HepG2 (cell line): ENCODE measurements around the gene KIAA1191. TPM values are rescaled to one million over a fixed set of nuclear protein-coding genes. Genes with fewer than 3 reads are reported as not detected.
A peak's percentile ranks its signal among the peaks of the same experiment; 100 is the strongest.

ENCODE experiments used
- ESRRA ChIP-seq: sonication (generic); formaldehyde crosslinking; IDR thresholded peaks from 2 replicates; pipeline ENCODE4 v1.5.1; 2020; ENCODE audit warnings: mild to moderate bottlenecking, low read depth, missing genetic modification reagents
- ETV6 ChIP-seq: sonication (generic); formaldehyde crosslinking; conservative IDR thresholded peaks from 2 replicates; pipeline ENCODE4 v1.4.0; 2020; ENCODE audit warnings: missing genetic modification reagents
- HNF4A ChIP-seq: sonication (generic); formaldehyde crosslinking; IDR thresholded peaks from 2 replicates; pipeline ENCODE4 v1.4.0; 2020; ENCODE audit warnings: missing genetic modification reagents
- IRX3 ChIP-seq: sonication (generic); formaldehyde crosslinking; IDR thresholded peaks from 2 replicates; pipeline ENCODE4 v1.8.1; 2023; ENCODE audit warnings: mild to moderate bottlenecking, low read depth, missing genetic modification reagents, borderline replicate concordance
- JUNB ChIP-seq: sonication (generic); formaldehyde crosslinking; IDR thresholded peaks from 2 replicates; pipeline ENCODE4 v1.8.0; 2022; ENCODE audit warnings: missing genetic modification reagents, mild to moderate bottlenecking, borderline replicate concordance
- MBNL3 ChIP-seq: fragments of 250-450 bp; sonication (Bioruptor Pico); conservative IDR thresholded peaks from 2 replicates; pipeline ENCODE4 v1.8.0; 2022; ENCODE audit warnings: mild to moderate bottlenecking, inconsistent platforms
- MXD4 ChIP-seq: IDR thresholded peaks from 2 replicates; pipeline ENCODE4 v1.6.1; 2016; ENCODE audit warnings: mild to moderate bottlenecking, missing biosample characterization, missing genetic modification reagents
- NR2C2 ChIP-seq: sonication (generic); formaldehyde crosslinking; IDR thresholded peaks from 2 replicates; pipeline ENCODE4 v1.4.0; 2020; ENCODE audit warnings: missing genetic modification reagents, mild to moderate bottlenecking, moderate library complexity, borderline replicate concordance
- RFX1 ChIP-seq: fragments of 450-650 bp; IDR thresholded peaks from 2 replicates; pipeline ENCODE4 v1.6.1; 2017
- SAP130 ChIP-seq: IDR thresholded peaks from 2 replicates; pipeline ENCODE4 v1.6.1; 2016; ENCODE audit warnings: low read depth
- THAP11 ChIP-seq: IDR thresholded peaks from 2 replicates; pipeline ENCODE4 v1.6.1; 2016; ENCODE audit warnings: missing biosample characterization, missing genetic modification reagents
- WIZ ChIP-seq: sonication (generic); formaldehyde crosslinking; IDR thresholded peaks from 2 replicates; pipeline ENCODE4 v1.5.1; 2020; ENCODE audit warnings: mild to moderate bottlenecking, missing genetic modification reagents
- ZC3H4 ChIP-seq: sonication (generic); formaldehyde crosslinking; IDR thresholded peaks from 2 replicates; pipeline ENCODE4 v1.4.0; 2020; ENCODE audit warnings: missing genetic modification reagents, borderline replicate concordance
- ZFP36L2 ChIP-seq: sonication (generic); formaldehyde crosslinking; IDR thresholded peaks from 2 replicates; pipeline ENCODE4 v1.4.0; 2020; ENCODE audit warnings: missing genetic modification reagents
- ZFP82 ChIP-seq: sonication (generic); formaldehyde crosslinking; IDR thresholded peaks from 2 replicates; pipeline ENCODE4 v1.5.1; 2020; ENCODE audit warnings: mild to moderate bottlenecking, missing genetic modification reagents, borderline replicate concordance
- ZNF260 ChIP-seq: sonication (generic); formaldehyde crosslinking; IDR thresholded peaks from 2 replicates; pipeline ENCODE4 v1.4.0; 2020; ENCODE audit warnings: missing genetic modification reagents, low read depth, mild to moderate bottlenecking, borderline replicate concordance
- ZNF335 ChIP-seq: sonication (generic); formaldehyde crosslinking; IDR thresholded peaks from 2 replicates; pipeline ENCODE4 v1.4.0; 2020; ENCODE audit warnings: missing genetic modification reagents
- polyA plus RNA-seq, 8 experiments: library from polyadenylated mRNA; depleted of rRNA in 3 of 8; stranded (reverse) in 7 of 8; unstranded in 1 of 8; fragments of >200 nt; fragmentation: Illumina TruSeq in 4 of 8; extraction: Trizol in 4 of 8; gene quantifications; 2 replicates each; pipeline versions ENCODE4 v1.2.1 to v1.2.3, GENCODE V29; 2011 to 2016; ENCODE audit warnings: low read depth in 4 of 8, missing spikeins in 1 of 8, mixed read lengths in 1 of 8; ENCODE audit not compliant: insufficient read depth in 1 of 8
- total RNA-seq, 5 experiments: library from RNA; depleted of rRNA; stranded (reverse); fragments of >200 nt; fragmentation: Illumina TruSeq; extraction: Trizol; gene quantifications; 2 replicates each; pipeline ENCODE4 v1.2.3, GENCODE V29; 2016; ENCODE audit warnings: low read depth in 1 of 5
- TF ChIP-seq, protein P1 (sequence below): sonication (generic); formaldehyde crosslinking; IDR thresholded peaks from 2 replicates; pipeline ENCODE4 v1.4.0; 2020; ENCODE audit warnings: missing genetic modification reagents
- TF ChIP-seq, protein P2 (sequence below): sonication (generic); formaldehyde crosslinking; IDR thresholded peaks from 2 replicates; pipeline ENCODE4 v1.4.0; 2020; ENCODE audit warnings: missing genetic modification reagents

The KIAA1191 gene
- total and polyA plus RNA-seq, 2 of the 13 experiments (the other 11 are each of a cell fraction or from before 2014, with no cell fraction given) = 63.6 to 103 TPM

DNA sequence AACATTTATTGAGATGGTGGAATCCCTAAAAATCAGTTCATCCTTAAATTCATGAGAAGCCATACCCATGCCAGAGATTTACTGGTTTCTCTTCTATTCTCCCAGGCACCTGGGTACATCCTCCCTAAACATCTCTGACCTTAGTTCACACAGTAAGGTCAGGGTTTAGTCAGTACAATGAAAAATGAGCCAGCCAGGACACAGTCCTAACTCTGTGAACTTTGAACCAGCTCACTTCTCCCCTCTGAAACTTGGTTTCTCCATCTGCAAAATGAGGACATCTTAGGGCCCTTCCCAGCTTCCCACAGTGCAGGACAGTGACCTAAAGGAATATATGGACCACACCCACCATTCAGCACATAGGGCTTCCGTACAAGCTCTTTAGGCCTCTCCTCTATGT lies 24.9 kb upstream of the KIAA1191 start (continued):
- no peak for TF ChIP-seq ZNF260 (CRISPR knock-in tag)
- no peak for TF ChIP-seq ZNF335 (CRISPR knock-in tag)
- TF ChIP-seq SAP130 (CRISPR knock-in tag) = 0 out of 2 replicates have a peak, but pooled peaks have one; percentile 1
- no peak for TF ChIP-seq ZC3H4 (CRISPR knock-in tag)
- peak; percentile 69 for TF ChIP-seq HNF4A (CRISPR knock-in tag)
- no peak for TF ChIP-seq ETV6 (CRISPR knock-in tag)
- TF ChIP-seq ESRRA (CRISPR knock-in tag) = 0 out of 2 replicates have a peak, but pooled peaks have one; percentile 55
- peak; percentile 50; the same call in 1 of the 2 replicates for TF ChIP-seq THAP11 (CRISPR knock-in tag)
- no peak for TF ChIP-seq MXD4
- TF ChIP-seq ZFP82 = no peak
- TF ChIP-seq IRX3 (CRISPR knock-in tag) = no peak
- no peak for TF ChIP-seq JUNB (CRISPR knock-in tag)
- TF ChIP-seq RFX1 = no peak
- TF ChIP-seq NR2C2 (CRISPR knock-in tag) = 0 out of 2 replicates have a peak, but pooled peaks have one; percentile 15
- TF ChIP-seq, protein P1, sequence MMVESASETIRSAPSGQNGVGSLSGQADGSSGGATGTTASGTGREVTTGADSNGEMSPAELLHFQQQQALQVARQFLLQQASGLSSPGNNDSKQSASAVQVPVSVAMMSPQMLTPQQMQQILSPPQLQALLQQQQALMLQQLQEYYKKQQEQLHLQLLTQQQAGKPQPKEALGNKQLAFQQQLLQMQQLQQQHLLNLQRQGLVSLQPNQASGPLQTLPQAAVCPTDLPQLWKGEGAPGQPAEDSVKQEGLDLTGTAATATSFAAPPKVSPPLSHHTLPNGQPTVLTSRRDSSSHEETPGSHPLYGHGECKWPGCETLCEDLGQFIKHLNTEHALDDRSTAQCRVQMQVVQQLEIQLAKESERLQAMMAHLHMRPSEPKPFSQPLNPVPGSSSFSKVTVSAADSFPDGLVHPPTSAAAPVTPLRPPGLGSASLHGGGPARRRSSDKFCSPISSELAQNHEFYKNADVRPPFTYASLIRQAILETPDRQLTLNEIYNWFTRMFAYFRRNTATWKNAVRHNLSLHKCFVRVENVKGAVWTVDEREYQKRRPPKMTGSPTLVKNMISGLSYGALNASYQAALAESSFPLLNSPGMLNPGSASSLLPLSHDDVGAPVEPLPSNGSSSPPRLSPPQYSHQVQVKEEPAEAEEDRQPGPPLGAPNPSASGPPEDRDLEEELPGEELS (CRISPR knock-in tag) = no peak
- no peak for TF ChIP-seq WIZ
- TF ChIP-seq MBNL3 (CRISPR knock-in tag) = no peak
- no peak for TF ChIP-seq ZFP36L2 (CRISPR knock-in tag)
- TF ChIP-seq, protein P2, sequence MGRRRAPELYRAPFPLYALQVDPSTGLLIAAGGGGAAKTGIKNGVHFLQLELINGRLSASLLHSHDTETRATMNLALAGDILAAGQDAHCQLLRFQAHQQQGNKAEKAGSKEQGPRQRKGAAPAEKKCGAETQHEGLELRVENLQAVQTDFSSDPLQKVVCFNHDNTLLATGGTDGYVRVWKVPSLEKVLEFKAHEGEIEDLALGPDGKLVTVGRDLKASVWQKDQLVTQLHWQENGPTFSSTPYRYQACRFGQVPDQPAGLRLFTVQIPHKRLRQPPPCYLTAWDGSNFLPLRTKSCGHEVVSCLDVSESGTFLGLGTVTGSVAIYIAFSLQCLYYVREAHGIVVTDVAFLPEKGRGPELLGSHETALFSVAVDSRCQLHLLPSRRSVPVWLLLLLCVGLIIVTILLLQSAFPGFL (CRISPR knock-in tag) = no peak
